Stimulated activated CD4-positive, alpha-beta T cell treated with anti-CD3 and anti-CD28 coated beads, Interleukin-2, amount 100 ng/mL, for 4 hours (primary cell): ENCODE measurements around the gene PLEKHH1.

Experiments used
- DNase-seq: peaks from one replicate; pipeline ENCODE4 v3.0.0-alpha.2; 2020; ENCODE audit warnings: low read depth

The PLEKHH1 gene

DNA sequence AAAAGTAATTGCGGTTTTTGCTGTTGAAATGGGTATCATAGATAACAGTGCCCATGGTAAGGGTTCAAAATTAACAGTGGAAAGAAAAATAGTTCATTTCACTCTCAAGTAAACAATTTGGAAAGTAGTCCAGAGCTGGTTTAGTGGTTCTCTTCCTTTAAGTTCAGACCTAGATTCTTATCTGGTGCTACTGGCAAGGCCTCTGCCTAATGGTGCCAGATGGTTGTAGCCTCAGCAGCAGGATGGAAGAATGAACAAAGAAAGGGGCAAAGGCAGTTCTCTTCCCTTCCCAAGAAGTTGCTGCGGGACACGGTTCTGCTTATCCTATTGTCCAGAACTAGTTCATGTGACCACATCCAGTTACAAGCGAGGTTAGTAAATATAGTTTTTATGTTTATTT is 97.1 kb downstream of the PLEKHH1 start:
- no peak for DNase-seq

- no peak for DNase-seq
These were observed 97.8 kb downstream of the PLEKHH1 start for GRCh38 chr14:67630938-67631337.

DNA sequence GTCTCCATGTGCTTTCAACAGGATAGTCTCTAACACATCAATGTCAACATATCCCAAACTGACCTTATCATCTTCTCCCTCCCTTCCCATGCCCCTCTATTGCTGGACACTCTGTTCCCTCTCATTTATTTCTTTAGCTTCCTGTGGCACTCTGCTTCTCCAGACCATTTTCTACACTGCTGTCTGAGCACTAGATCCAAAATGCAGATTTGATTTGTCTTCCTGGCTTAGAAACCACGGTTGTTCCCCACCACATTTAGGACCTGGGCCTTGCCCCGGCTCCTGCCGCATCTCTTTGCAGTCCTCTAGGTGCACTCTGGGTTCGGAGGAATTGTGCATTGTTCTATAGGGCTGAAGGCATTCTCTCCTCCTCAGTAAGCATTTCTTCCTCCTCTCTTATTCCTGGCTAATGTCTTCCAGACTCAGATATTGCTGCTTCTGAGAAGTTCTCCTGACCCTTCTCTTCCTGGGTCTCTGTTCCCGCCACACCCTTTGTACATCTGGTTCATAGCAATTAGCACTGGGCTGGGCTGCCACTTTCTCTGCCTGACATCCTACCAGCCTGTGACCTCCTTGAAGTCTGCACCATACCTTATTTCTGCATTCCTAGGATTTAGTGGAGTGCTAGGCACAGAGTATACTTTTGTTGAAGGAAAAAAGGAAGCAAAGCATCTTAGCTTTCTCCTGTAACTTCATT is 100.5 kb downstream of the PLEKHH1 start:
- no peak for DNase-seq

- DNase-seq = no peak
These were observed 103.3 kb downstream of the PLEKHH1 start for GRCh38 chr14:67636361-67636919.

DNA sequence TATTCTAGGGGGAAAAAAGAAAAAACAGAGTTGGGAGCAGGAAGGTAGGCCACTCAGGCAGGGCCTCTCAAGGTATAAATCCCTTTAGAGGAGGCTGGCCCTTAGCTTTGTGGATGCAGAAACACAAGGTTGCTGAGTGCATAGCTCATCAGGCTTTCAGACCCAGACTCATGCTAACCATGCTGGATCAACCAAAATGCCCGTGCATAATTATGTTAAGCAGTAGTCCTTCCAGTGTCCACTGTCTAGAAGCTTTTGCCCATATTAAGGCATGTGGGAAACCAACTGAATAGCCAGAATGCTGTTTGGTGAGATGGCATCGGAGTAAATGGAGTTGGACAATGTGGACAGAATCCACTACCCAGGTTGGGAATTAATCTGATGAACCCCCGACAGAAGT is 105.6 kb downstream of the PLEKHH1 start:
- no peak for DNase-seq
